ENCODE data around the gene SMIM7. TPM values are rescaled to one million over a fixed set of nuclear protein-coding genes. Genes with fewer than 3 reads are reported as not detected.
A peak's percentile ranks its signal among the peaks of the same experiment; 100 is the strongest.
"Not testable (repeated sequence)": the region's sequence is repeated elsewhere in the genome, so short reads cannot be mapped to it uniquely, and the experiment has no call there.

SMIM7 gene
- 56.2 TPM for total RNA-seq
- long read RNA-seq, transcript SMIM7-208 (5 exons, 2,776 nt): major isoform, 76 of 102 reads
- long read RNA-seq, partial matches to known transcripts: 3 of 102 reads
- long read RNA-seq, other reads (novel, unspliced or antisense): 10 of 102 reads

- peak; percentile 99 for DNase-seq (ENCODE audit: low spot score)
These were observed at the start of gene SMIM7 for GRCh38 chr19:16659832-16660708. SMIM7 (minus strand) TSS chr19:16660144; CDS start chr19:16660110, 34 bp downstream.

GRCh38 chr19:16703677-16704076 is 43.7 kb upstream of the SMIM7 start:
- DNase-seq (ENCODE audit: low spot score): no peak

- DNase-seq (ENCODE audit: low spot score): no peak
These were observed 42.2 kb upstream of the SMIM7 start for GRCh38 chr19:16702123-16702522.

- no peak for DNase-seq (ENCODE audit: low spot score)
These were observed 39.0 kb upstream of the SMIM7 start for GRCh38 chr19:16698914-16699313.

GRCh38 chr19:16688084-16688483 is 28.1 kb upstream of the SMIM7 start:
- no peak for DNase-seq (ENCODE audit: low spot score)

- no peak for DNase-seq (ENCODE audit: low spot score)
These were observed 24.3 kb upstream of the SMIM7 start for GRCh38 chr19:16684216-16684615.

GRCh38 chr19:16682539-16682938 is 22.6 kb upstream of the SMIM7 start:
- no peak for DNase-seq (ENCODE audit: low spot score)

- DNase-seq (ENCODE audit: low spot score): no peak
These were observed 19.9 kb upstream of the SMIM7 start for GRCh38 chr19:16679811-16680210.

- DNase-seq (ENCODE audit: low spot score): no peak
These were observed 18.6 kb upstream of the SMIM7 start for GRCh38 chr19:16678498-16678897.

GRCh38 chr19:16677055-16677454 is 17.1 kb upstream of the SMIM7 start:
- no peak for DNase-seq (ENCODE audit: low spot score)

- DNase-seq (ENCODE audit: low spot score): no peak
These were observed 16.3 kb upstream of the SMIM7 start for GRCh38 chr19:16676101-16676798.

GRCh38 chr19:16673839-16674238 is 13.9 kb upstream of the SMIM7 start:
- not testable (repeated sequence) for DNase-seq (ENCODE audit: low spot score)

GRCh38 chr19:16673231-16673630 is 13.3 kb upstream of the SMIM7 start:
- no peak for DNase-seq (ENCODE audit: low spot score)

- no peak for DNase-seq (ENCODE audit: low spot score)
These were observed 11.8 kb upstream of the SMIM7 start for GRCh38 chr19:16671652-16672274.

GRCh38 chr19:16670291-16670690 is 10.3 kb upstream of the SMIM7 start:
- no peak for DNase-seq (ENCODE audit: low spot score)

GRCh38 chr19:16668702-16669101 is 8.8 kb upstream of the SMIM7 start:
- DNase-seq (ENCODE audit: low spot score): not testable (repeated sequence)

- no peak for DNase-seq (ENCODE audit: low spot score)
These were observed 8.2 kb upstream of the SMIM7 start for GRCh38 chr19:16668176-16668575.

- no peak for DNase-seq (ENCODE audit: low spot score)
These were observed 1.6 kb upstream of the SMIM7 start for GRCh38 chr19:16661480-16662034.

- DNase-seq (ENCODE audit: low spot score): no peak
These were observed 977 bp upstream of the SMIM7 start, which contains the start of gene TMEM38A for GRCh38 chr19:16660763-16661479. TMEM38A (plus strand) TSS chr19:16661139; CDS start chr19:16661218, 79 bp downstream.

- no peak for DNase-seq (ENCODE audit: low spot score)
These were observed 496 bp downstream of the SMIM7 start for GRCh38 chr19:16659464-16659831.

- DNase-seq (ENCODE audit: low spot score): no peak
These were observed 2.6 kb downstream of the SMIM7 start for GRCh38 chr19:16657384-16657783.
